Adrenal gland (tissue), 12 donors: ENCODE data around the gene LGALSL. TPM values are rescaled to one million over a fixed set of nuclear protein-coding genes. Genes with fewer than 3 reads are reported as not detected.
A peak's percentile ranks its signal among the peaks of the same experiment; 100 is the strongest.

Experiments
- DNase-seq, 7 donors: peaks; one replicate each; pipeline ENCODE4 v3.0.0-alpha.2; 2019 to 2020
- H3K27ac ChIP-seq, 5 donors: fragments of 200-600 bp; sonication (generic) in 4 of 5; 1 replicate in 3 of 5; 2 replicates in 2 of 5; pipeline versions ENCODE4 v1.5.1 to v1.8.0; 2016 to 2020; ENCODE audit warnings: mild to moderate bottlenecking in 1 of 5
- H3K27me3 ChIP-seq: fragments of 200-600 bp; 2 replicates; pipeline ENCODE4 v1.8.0; 2021
- H3K36me3 ChIP-seq, 2 donors: fragments of 200-600 bp; replicated peaks in 1 of 2; 1 replicate in 1 of 2; 2 replicates in 1 of 2; pipeline versions ENCODE4 v1.5.1 to v1.8.0; 2018 to 2022
- H3K4me1 ChIP-seq, 2 donors: fragments of 200-600 bp; replicated peaks in 1 of 2; 1 replicate in 1 of 2; 2 replicates in 1 of 2; pipeline versions ENCODE4 v1.5.1 to v1.8.0; 2018 to 2021
- H3K4me3 ChIP-seq, 4 donors: fragments of 200-600 bp; sonication (generic) in 3 of 4; one replicate each; pipeline ENCODE4 v1.5.1; 2016 to 2018
- H3K9me3 ChIP-seq, 3 donors: fragments of 200-600 bp; sonication (generic) in 1 of 3; replicated peaks in 1 of 3; 1 replicate in 2 of 3; 2 replicates in 1 of 3; pipeline versions ENCODE4 v1.5.1 to v1.8.0; 2016 to 2021
- CTCF ChIP-seq, 6 experiments: fragments of 450-650 bp in 4 of 6; fragments of 200-600 bp in 2 of 6; sonication (generic) in 1 of 6; IDR thresholded peaks; 1 replicate in 5 of 6; 2 replicates in 1 of 6; pipeline versions ENCODE4 v1.5.1 to v1.8.0; 2016 to 2021; ENCODE audit warnings: antibody characterized with exemption in 6 of 6, mild to moderate bottlenecking in 2 of 6, moderate library complexity in 1 of 6
- POLR2A ChIP-seq, 2 donors: fragments of 450-650 bp; IDR thresholded peaks; one replicate each; pipeline ENCODE4 v1.6.1; 2017; ENCODE audit warnings: antibody characterized with exemption in 2 of 2, mild to moderate bottlenecking in 2 of 2, moderate library complexity in 1 of 2
- WGBS, 4 donors: extraction: QIAGEN DNeasy Blood & Tissue Kit in 2 of 4; methylation state at CpG; one replicate each; pipeline versions ENCODE4 v1.1.5 to v1.1.7; 2013 to 2017; 5-methylcytosine and 5-hydroxymethylcytosine counted together
- intact Hi-C, 2 donors: fragments of 100-400 bp; cut with DNase I; formaldehyde crosslinking; loops; one replicate each; pipeline versions ENCODE4 v1.14.1 to v1.15.0; 2022 to 2023
- polyA plus RNA-seq, 3 donors: library from polyadenylated mRNA; stranded (reverse); fragments of 200-250 nt in 2 of 3; fragments of 350-450 nt in 1 of 3; fragmentation: Illumina TruSeq in 1 of 3; extraction: RNeasy Lipid Tissue Mini Kit (QIAGEN cat#74804) in 1 of 3; gene quantifications; one replicate each; pipeline ENCODE4 v1.2.3, GENCODE V29; 2013 to 2014
- total RNA-seq, 9 donors: library from RNA; depleted of rRNA in 4 of 9; stranded (reverse); fragments of >200 nt in 4 of 9; fragments of 120-200 nt in 1 of 9; fragmentation: NEBNext Ultra II Directional in 1 of 9; extraction: Animal tissue kit (Norgen Biotek cat#: 25700) in 1 of 9; gene quantifications; one replicate each; pipeline versions ENCODE4 v1.1.0 to v1.2.4, GENCODE V29; 2013 to 2023
- donor health status: healthy with polysubstance abuse.
- donor health status: Bipolar disorder and iron deficiency.
- donor health status: DM: yes; HTN: yes; CAD: no.
- donor health status: DM: no; HTN: no; CAD: no.
- donor health status: DM: no; HTN: no; CAD: no.
- donor health status: DM: yes; HTN: yes; CAD: no.

The LGALSL gene
- total and polyA plus RNA-seq, 12 donors = 13.4 to 79.5 (median 31.3) TPM

GRCh38 chr2:64456293-64456692 lies 2.3 kb downstream of the LGALSL start:
- no peak for TF ChIP-seq CTCF (IDR thresholded peaks at IDR 0.05)
- 84 to 94% (median 90%) methylated on average over 6 of the region's 6 CpGs for WGBS, 4 donors
- Histone ChIP-seq H3K4me3 (no peak overlapping the region), H3K27me3 (no peaks in the 10 kb centered on the region), H3K36me3 (peaks cover 0 to 31% of the 10 kb centered on the region in 2 donors), H3K27ac (no peak overlapping the region), H3K4me1 (peaks cover 20 to 42% of the 10 kb centered on the region in 2 donors), H3K9me3 (no peaks in the 10 kb centered on the region)
- intact Hi-C loops = no loop called here
- DNase-seq = no peak

GRCh38 chr2:64457524-64457923 lies 3.6 kb downstream of the LGALSL start:
- intact Hi-C loops = no loop called here
- Histone ChIP-seq H3K4me1 (peaks cover 21 to 46% of the 10 kb centered on the region in 2 donors), H3K36me3 (peaks cover 0 to 31% of the 10 kb centered on the region in 2 donors)

GRCh38 chr2:64459575-64459974 lies 5.6 kb downstream of the LGALSL start:
- peaks cover 9 to 40% of the 10 kb centered on the region in 2 donors for H3K4me1 ChIP-seq
- TF ChIP-seq CTCF (IDR thresholded peaks at IDR 0.05) (no peak), POLR2A (IDR thresholded peaks at IDR 0.05) (no peak)
- no peak overlapping the region for H3K27ac ChIP-seq
- H3K36me3 ChIP-seq = peaks cover 0 to 31% of the 10 kb centered on the region in 2 donors
- WGBS, 4 donors = 95 to 100% (median 96%) methylated on average over 3 of the region's 3 CpGs
- intact Hi-C loops = no loop called here
- H3K9me3 ChIP-seq = no peaks in the 10 kb centered on the region
- H3K4me3 ChIP-seq = no peak overlapping the region
- H3K27me3 ChIP-seq = no peaks in the 10 kb centered on the region
- no peak for DNase-seq

More at GRCh38 chr2:64457524-64457923, 3.6 kb downstream of the LGALSL start:
- Histone ChIP-seq H3K9me3 (no peaks in the 10 kb centered on the region), H3K27me3 (no peaks in the 10 kb centered on the region), H3K4me3 (no peak overlapping the region), H3K27ac (no peak overlapping the region)
- no peak for TF ChIP-seq CTCF (IDR thresholded peaks at IDR 0.05)
- TF ChIP-seq POLR2A (IDR thresholded peaks at IDR 0.05) = no peak
- DNase-seq = no peak

GRCh38 chr2:64460330-64460729 lies 6.4 kb downstream of the LGALSL start:
- WGBS, 4 donors = 51 to 77% (median 57%) methylated on average over 3 of the region's 3 CpGs
- Histone ChIP-seq H3K27ac (peak overlapping the region in 2 of 5 donors; percentile 4 to 23), H3K4me1 (peaks cover 9 to 34% of the 10 kb centered on the region in 2 donors), H3K27me3 (no peaks in the 10 kb centered on the region), H3K36me3 (peaks cover 0 to 31% of the 10 kb centered on the region in 2 donors), H3K9me3 (no peaks in the 10 kb centered on the region), H3K4me3 (no peak overlapping the region)
- DNase-seq = no peak
- intact Hi-C loops = no loop called here
- TF ChIP-seq POLR2A (IDR thresholded peaks at IDR 0.05) = no peak
- no peak for TF ChIP-seq CTCF (IDR thresholded peaks at IDR 0.05)
